ENCODE measurements around the gene INTS14. TPM values are rescaled to one million over a fixed set of nuclear protein-coding genes. Genes with fewer than 3 reads are reported as not detected.

The INTS14 gene
- total and polyA plus RNA-seq, 2 of the 8 experiments (the other 6 are each of a cell fraction or from before 2014, with no cell fraction given) = 33.1 to 33.7 TPM

DNA sequence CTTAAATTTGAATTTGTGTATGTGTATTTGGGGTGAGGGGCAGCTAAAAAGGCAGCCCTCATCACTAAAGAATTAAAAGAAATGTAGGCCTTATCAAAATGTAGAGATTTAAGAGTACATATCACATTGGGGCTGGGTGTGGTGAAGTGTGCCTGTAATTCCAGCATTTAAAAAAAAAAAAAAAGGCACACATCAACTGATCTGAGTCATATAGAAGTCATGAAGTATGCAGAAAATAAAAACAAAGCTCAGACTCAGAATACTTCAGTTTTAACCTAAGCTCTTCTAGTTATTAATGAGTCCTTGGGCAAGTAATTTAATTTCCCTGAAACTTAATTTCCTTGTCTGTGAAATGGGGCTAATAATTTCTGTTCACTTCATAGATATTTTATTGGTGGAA, 42.4 kb upstream of the INTS14 start:
- FAIRE-seq (no peak), DNase-seq (ENCODE audit: low read depth in 1 of 2, low spot score in 2 of 2) (no peak)
- Histone ChIP-seq H3K18ac (ENCODE audit: extremely low read depth, low read length) (no peak overlapping the region), H2BK120ac (replicated peaks; ENCODE audit: low read depth, low read length) (no peak overlapping the region), H3K79me2 (ENCODE audit: control insufficient read depth in 1 of 2, insufficient read depth in 2 of 2, low read length in 2 of 2) (no peaks in the 10 kb centered on the region), H3K36me3 (ENCODE audit: control insufficient read depth in 2 of 4, insufficient read depth in 4 of 4, low read length in 3 of 4) (no peaks in the 10 kb centered on the region), H3K79me1 (ENCODE audit: low read depth, low read length) (no peaks in the 10 kb centered on the region), H2BK15ac (ENCODE audit: low read length) (no peak overlapping the region), H3K4ac (replicated peaks; ENCODE audit: insufficient read length, low read depth, low read length) (no peak overlapping the region), H3K23me2 (ENCODE audit: low read depth, low read length) (no peaks in the 10 kb centered on the region), H3K4me2 (ENCODE audit: insufficient read depth in 1 of 2, low read depth in 2 of 2, low read length in 2 of 2) (no peak overlapping the region), H3K9ac (replicated peaks in 1 of 4; ENCODE audit: extremely low read depth in 1 of 4, low read depth in 3 of 4, low read length in 3 of 4) (no peak overlapping the region), H2AK5ac (ENCODE audit: low read depth, low read length) (no peak overlapping the region), H3K14ac (ENCODE audit: insufficient read length) (no peak overlapping the region), H4K91ac (replicated peaks; ENCODE audit: insufficient read length, low read length) (no peak overlapping the region), H3K4me1 (replicated peaks in 1 of 4; ENCODE audit: control insufficient read depth in 3 of 4, insufficient read depth in 4 of 4, low read length in 3 of 4) (no peaks in the 10 kb centered on the region; a peak in 1 of 7 replicates), H3K23ac (ENCODE audit: insufficient read length) (no peak overlapping the region), H4K8ac (ENCODE audit: extremely low read depth, insufficient read depth, low read length) (no peak overlapping the region), H3K56ac (replicated peaks; ENCODE audit: insufficient read length, low read depth, low read length) (no peak overlapping the region), H2BK20ac (ENCODE audit: low read length) (no peak overlapping the region), H2AFZ (ENCODE audit: low read length) (no peak overlapping the region), H3K27ac (ENCODE audit: low read depth, low read length) (no peak overlapping the region), H4K20me1 (replicated peaks in 1 of 2; ENCODE audit: control insufficient read depth in 1 of 2, insufficient read depth in 2 of 2, low read length in 2 of 2) (no peaks in the 10 kb centered on the region), H2BK5ac (ENCODE audit: low read depth, low read length) (no peak overlapping the region), H3K27me3 (replicated peaks in 1 of 4; ENCODE audit: control insufficient read depth in 3 of 4, extremely low read depth in 1 of 4, insufficient read depth in 3 of 4, low read length in 3 of 4) (no peaks in the 10 kb centered on the region), H3K4me3 (ENCODE audit: extremely low read depth in 1 of 4, insufficient read depth in 2 of 4, low read depth in 3 of 4, low read length in 4 of 4) (no peak overlapping the region), H4K5ac (ENCODE audit: insufficient read length, low read depth, low read length) (no peak overlapping the region), H3K9me3 (ENCODE audit: insufficient read depth in 2 of 2, low read depth in 1 of 2, low read length in 1 of 2) (no peaks in the 10 kb centered on the region), H2BK12ac (ENCODE audit: low read depth, low read length) (no peak overlapping the region)
- ChIA-PET CTCF (ENCODE audit: partially characterized antibody) (interaction anchor here (0.8 to 8.7 kb wide), 2 partner anchors 14 to 80 kb away, joined by 3 to 81 read pairs; no protein-coding TSS in a partner anchor), POLR2A (ENCODE audit: partially characterized antibody) (no interaction called here)
- TF ChIP-seq JUN (IDR thresholded peaks at IDR 0.05; ENCODE audit: low read depth, low read length) (no peak), RXRA (IDR thresholded peaks at IDR 0.05; ENCODE audit: insufficient read depth, low read depth, low read length) (no peak), SIRT6 (IDR thresholded peaks at IDR 0.05; ENCODE audit: low read length) (no peak), EZH2 (IDR thresholded peaks at IDR 0.05; ENCODE audit: low read depth, low read length, severe bottlenecking) (no peak), SAP30 (IDR thresholded peaks at IDR 0.05; ENCODE audit: insufficient read depth, insufficient replicate concordance, low read length) (no peak), GTF2F1 (IDR thresholded peaks at IDR 0.05; ENCODE audit: borderline replicate concordance, low read depth, low read length) (no peak), MAFK (IDR thresholded peaks at IDR 0.05; ENCODE audit: low read depth, low read length) (no peak), TCF12 (IDR thresholded peaks at IDR 0.05; ENCODE audit: low read depth, low read length) (no peak), ATF3 (IDR thresholded peaks at IDR 0.05; ENCODE audit: insufficient read depth, low read depth, low read length) (no peak), KDM1A (IDR thresholded peaks at IDR 0.05; ENCODE audit: borderline replicate concordance, low read length) (no peak), KDM4A (IDR thresholded peaks at IDR 0.05; ENCODE audit: low read depth, low read length, severe bottlenecking) (no peak), KDM5A (IDR thresholded peaks at IDR 0.05; ENCODE audit: low read length) (no peak)
- TF ChIP-seq, protein P1, sequence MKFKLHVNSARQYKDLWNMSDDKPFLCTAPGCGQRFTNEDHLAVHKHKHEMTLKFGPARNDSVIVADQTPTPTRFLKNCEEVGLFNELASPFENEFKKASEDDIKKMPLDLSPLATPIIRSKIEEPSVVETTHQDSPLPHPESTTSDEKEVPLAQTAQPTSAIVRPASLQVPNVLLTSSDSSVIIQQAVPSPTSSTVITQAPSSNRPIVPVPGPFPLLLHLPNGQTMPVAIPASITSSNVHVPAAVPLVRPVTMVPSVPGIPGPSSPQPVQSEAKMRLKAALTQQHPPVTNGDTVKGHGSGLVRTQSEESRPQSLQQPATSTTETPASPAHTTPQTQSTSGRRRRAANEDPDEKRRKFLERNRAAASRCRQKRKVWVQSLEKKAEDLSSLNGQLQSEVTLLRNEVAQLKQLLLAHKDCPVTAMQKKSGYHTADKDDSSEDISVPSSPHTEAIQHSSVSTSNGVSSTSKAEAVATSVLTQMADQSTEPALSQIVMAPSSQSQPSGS (IDR thresholded peaks at IDR 0.05; ENCODE audit: low read length) = no peak
